Stomach (tissue), 4 donors: ENCODE data around the gene SRY.

Experiments used
- CTCF ChIP-seq, 7 experiments: fragments of 450-650 bp in 4 of 7; fragments of 200-600 bp in 3 of 7; sonication (generic) in 3 of 7; IDR thresholded peaks; one replicate each; pipeline ENCODE4 v1.5.1; 2016 to 2019; ENCODE audit warnings: antibody characterized with exemption in 7 of 7, control low read depth in 2 of 7, mild to moderate bottlenecking in 1 of 7
- POLR2A ChIP-seq, 4 donors: fragments of 450-650 bp; IDR thresholded peaks; one replicate each; pipeline ENCODE4 v1.6.1; 2016; ENCODE audit warnings: antibody characterized with exemption in 4 of 4, control low read depth in 2 of 4, mild to moderate bottlenecking in 1 of 4, moderate library complexity in 1 of 4

GRCh38 chrY:2797991-2798390 lies 10.5 kb upstream of the SRY start:
- TF ChIP-seq CTCF (IDR thresholded peaks at IDR 0.05), result no peak
- TF ChIP-seq POLR2A (IDR thresholded peaks at IDR 0.05), result no peak
